K562 (cell line): Measurements from ENCODE around the gene PRDM8. TPM values are rescaled to one million over a fixed set of nuclear protein-coding genes. Genes with fewer than 3 reads are reported as not detected.

Source experiments
- CHAMP1 ChIP-seq: fragments of 450-650 bp; IDR thresholded peaks from 2 replicates; pipeline ENCODE4 v1.6.1; 2016; ENCODE audit warnings: mild to moderate bottlenecking
- ILF3 ChIP-seq: fragments of 450-650 bp; IDR thresholded peaks from 2 replicates; pipeline ENCODE4 v1.6.1; 2018; ENCODE audit warnings: antibody characterized with exemption, mild to moderate bottlenecking, moderate library complexity, borderline replicate concordance
- ZFX ChIP-seq: sonication (generic); formaldehyde crosslinking; IDR thresholded peaks from 2 replicates; pipeline ENCODE4 v1.8.0; 2022; ENCODE audit warnings: mild to moderate bottlenecking, missing genetic modification reagents, moderate library complexity
- ZNF561 ChIP-seq: fragments of 450-650 bp; formaldehyde crosslinking; conservative IDR thresholded peaks from 2 replicates; pipeline ENCODE4 v1.4.0; 2020; ENCODE audit warnings: mild to moderate bottlenecking, moderate library complexity
- ZNF639 ChIP-seq, 2 experiments: fragments of 200-800 bp in 1 of 2; sonication (Bioruptor generic) in 1 of 2; sonication (generic) in 1 of 2; formaldehyde crosslinking in 1 of 2; IDR thresholded peaks in 1 of 2; conservative IDR thresholded peaks in 1 of 2; 2 replicates each; pipeline versions ENCODE4 v1.5.0 to v1.6.1; 2016 to 2020; ENCODE audit warnings: missing compliant biosample characterization in 1 of 2, missing genetic modification characterization in 1 of 2, missing genetic modification reagents in 1 of 2
- ZNF740 ChIP-seq, 3 experiments: fragments of 200-800 bp in 1 of 3; sonication (Bioruptor generic) in 1 of 3; sonication (generic) in 1 of 3; formaldehyde crosslinking in 1 of 3; IDR thresholded peaks; 2 replicates each; pipeline versions ENCODE4 v1.6.1 to v1.8.0; 2016 to 2022; ENCODE audit warnings: mild to moderate bottlenecking in 2 of 3, missing compliant biosample characterization in 2 of 3, missing genetic modification characterization in 2 of 3, missing genetic modification reagents in 1 of 3
- ZNF766 ChIP-seq: fragments of 200-800 bp; sonication (Bioruptor generic); conservative IDR thresholded peaks from 2 replicates; pipeline ENCODE4 v1.6.1; 2016; ENCODE audit warnings: missing genetic modification characterization, missing compliant biosample characterization
- polyA plus RNA-seq, 8 experiments: library from polyadenylated mRNA; depleted of rRNA in 4 of 8; stranded (reverse) in 5 of 8; unstranded in 3 of 8; fragments of >200 nt; fragmentation: Nextera tagmentation in 2 of 8; fragmentation: Illumina TruSeq in 1 of 8; extraction: Ambion mirVana in 2 of 8; extraction: Trizol in 1 of 8; gene quantifications; 2 replicates each; pipeline versions ENCODE4 v1.2.1 to v1.2.3, GENCODE V29; 2011 to 2014; ENCODE audit warnings: inconsistent platforms in 1 of 8, missing spikeins in 1 of 8
- total RNA-seq, 7 experiments: library from RNA; depleted of rRNA in 6 of 7; stranded (reverse); fragments of >200 nt in 6 of 7; fragmentation: Illumina TruSeq in 2 of 7; extraction: Trizol in 2 of 7; gene quantifications; 2 replicates each; pipeline versions ENCODE4 v1.2.1 to v1.2.3, GENCODE V29; 2011 to 2021; ENCODE audit warnings: low replicate concordance in 1 of 7

The PRDM8 gene
- total and polyA plus RNA-seq, 9 of the 15 experiments (the other 6 are each of a cell fraction or from before 2014, with no cell fraction given) = 0.40 TPM; not detected in 8

GRCh38 chr4:80179637-80180161, 17.6 kb upstream of the PRDM8 start (continued):
- TF ChIP-seq CHAMP1 (peak; percentile 97), ZFX (no peak), ZNF561 (CRISPR knock-in tag) (no peak), ZNF766 (peak; percentile 59; the same call in 1 of the 2 replicates), ZNF639 (CRISPR knock-in tag; conservative IDR thresholded peaks at IDR 0.05 in 1 of 2, IDR thresholded peaks at IDR 0.05 in 1 of 2) (0 out of 4 replicates have a peak, but pooled peaks of 1 of the 2 experiments have one; percentile 44), ZNF740 (CRISPR knock-in tag; IDR thresholded peaks at IDR 0.05) (no peak), ZNF740 (tag; IDR thresholded peaks at IDR 0.05) (no peak), ILF3 (no peak)
